HG03460 (cell line): ENCODE data around the gene GTPBP1.

Experiments
- ATAC-seq: cut with Tn5 transposase; IDR thresholded peaks from one replicate; pipeline ENCODE4 v1.9.1; 2021; ENCODE audit not compliant: unreplicated experiment

Gene GTPBP1

DNA sequence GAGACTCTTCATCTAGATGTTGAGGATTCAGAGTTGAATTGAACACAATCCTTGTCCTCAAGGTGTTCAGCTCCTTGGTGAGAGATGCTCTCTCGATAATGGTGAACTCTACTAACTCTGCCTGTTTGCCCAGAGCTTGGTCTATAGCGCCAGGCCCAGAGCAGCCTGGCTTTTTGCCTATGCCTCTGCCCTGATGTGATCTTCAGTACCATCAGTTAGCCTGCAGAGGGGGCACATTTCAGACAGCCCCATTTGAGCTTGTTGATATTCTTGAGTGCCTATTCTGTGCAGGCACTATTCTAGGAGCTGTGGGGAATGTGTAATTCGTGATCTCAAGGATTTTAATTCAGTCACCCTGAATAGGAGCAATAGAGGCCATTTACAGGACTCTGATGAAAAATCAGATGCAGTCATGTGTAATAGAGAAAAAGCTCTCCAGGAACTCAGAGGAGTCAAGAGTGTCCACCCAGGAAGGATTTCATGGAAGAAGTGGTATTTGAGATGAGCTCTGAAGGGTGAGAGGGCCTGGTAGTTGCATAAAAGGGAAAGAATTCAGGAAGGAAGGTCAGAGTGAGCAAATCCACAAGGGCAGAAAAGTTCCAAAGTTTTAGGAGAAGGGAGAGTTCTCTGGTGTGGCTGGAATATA lies 19.3 kb downstream of the GTPBP1 start:
- no peak for ATAC-seq

DNA sequence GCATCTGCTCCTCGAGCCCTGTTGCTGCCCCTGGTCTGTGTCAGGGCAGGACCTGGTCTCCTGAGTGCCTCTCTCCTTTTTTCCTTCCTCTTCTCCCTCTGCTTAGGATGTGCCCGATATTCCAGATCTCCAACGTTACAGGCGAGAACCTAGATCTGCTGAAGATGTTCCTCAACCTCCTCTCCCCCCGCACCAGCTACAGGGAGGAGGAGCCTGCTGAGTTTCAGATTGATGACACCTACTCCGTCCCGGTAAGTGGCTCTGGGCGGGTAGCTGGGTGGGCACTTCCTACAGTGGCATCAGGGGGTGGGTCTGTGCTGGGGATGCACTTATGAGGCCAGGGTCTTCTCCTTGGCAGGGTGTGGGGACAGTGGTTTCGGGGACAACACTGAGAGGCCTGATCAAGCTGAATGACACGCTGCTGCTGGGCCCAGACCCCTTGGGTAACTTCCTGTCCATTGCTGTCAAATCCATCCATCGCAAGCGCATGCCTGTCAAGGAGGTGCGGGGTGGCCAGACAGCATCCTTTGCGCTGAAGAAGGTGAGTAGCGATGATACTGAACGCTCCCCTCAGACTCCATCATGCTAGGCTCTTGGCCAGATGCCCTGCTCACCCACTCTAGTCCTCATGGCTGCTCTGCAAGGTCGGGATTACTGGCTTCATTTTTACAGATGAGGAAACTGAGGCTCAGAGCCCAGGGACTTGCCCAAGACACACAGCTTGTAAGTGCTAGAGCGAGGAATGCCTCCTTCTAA lies 20.3 kb downstream of the GTPBP1 start:
- ATAC-seq, result no peak

DNA sequence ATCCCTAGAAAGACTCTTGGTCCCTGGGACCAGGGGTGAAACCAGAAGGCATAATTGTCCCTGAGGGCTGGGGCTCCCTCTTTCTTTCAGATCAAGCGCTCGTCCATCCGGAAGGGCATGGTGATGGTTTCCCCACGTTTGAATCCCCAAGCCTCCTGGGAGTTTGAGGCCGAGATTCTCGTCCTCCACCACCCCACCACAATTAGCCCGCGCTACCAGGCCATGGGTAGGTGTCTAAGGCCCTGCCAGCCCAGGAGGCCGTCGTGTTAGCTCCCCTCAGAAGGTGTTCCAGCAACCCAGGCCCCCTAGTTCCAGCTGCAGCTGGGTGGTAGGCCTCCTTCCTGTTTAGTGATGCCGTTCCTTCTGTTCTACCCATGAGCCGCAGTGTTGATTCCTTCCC lies 21.4 kb downstream of the GTPBP1 start:
- no peak for ATAC-seq

DNA sequence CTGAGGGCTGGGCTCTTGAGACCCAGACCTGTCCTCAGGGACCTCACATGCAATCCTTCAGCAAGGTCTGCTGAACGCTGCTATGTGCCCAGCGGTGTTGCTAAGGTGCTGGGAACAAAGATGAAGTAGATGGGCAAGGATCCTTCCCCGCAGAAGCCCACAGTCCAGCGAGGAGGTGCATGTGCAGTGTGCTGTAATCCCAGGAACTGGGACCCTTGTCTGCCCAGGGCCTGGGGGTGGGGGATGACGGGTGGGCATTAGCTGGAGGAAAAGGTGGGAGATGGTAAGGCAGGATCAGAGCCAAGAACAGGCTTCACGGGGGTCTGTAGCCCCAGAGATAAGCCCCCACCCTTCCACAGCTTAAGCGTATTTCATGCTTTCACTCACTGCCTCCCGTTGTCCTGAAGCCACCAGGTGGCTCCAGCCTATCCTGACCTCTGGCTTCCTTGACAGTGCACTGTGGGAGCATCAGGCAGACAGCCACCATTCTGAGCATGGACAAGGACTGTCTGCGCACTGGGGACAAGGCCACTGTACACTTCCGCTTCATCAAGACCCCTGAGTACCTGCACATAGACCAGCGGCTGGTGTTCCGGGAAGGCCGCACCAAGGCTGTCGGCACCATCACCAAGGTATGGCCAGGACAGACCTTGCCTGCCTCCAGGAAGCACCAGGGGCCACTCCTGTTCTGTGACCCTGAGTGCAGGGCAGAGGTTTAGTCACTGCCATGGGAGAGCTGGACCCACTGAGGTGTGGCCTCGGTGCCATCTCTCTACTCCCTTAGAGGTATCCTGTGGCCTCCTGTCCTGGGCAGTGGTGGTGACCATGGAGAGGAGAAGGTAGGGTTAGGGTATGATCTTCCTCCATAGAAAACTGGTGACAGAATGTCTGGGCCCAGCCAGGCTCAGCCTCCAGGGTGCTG lies 22.0 kb downstream of the GTPBP1 start:
- no peak for ATAC-seq

DNA sequence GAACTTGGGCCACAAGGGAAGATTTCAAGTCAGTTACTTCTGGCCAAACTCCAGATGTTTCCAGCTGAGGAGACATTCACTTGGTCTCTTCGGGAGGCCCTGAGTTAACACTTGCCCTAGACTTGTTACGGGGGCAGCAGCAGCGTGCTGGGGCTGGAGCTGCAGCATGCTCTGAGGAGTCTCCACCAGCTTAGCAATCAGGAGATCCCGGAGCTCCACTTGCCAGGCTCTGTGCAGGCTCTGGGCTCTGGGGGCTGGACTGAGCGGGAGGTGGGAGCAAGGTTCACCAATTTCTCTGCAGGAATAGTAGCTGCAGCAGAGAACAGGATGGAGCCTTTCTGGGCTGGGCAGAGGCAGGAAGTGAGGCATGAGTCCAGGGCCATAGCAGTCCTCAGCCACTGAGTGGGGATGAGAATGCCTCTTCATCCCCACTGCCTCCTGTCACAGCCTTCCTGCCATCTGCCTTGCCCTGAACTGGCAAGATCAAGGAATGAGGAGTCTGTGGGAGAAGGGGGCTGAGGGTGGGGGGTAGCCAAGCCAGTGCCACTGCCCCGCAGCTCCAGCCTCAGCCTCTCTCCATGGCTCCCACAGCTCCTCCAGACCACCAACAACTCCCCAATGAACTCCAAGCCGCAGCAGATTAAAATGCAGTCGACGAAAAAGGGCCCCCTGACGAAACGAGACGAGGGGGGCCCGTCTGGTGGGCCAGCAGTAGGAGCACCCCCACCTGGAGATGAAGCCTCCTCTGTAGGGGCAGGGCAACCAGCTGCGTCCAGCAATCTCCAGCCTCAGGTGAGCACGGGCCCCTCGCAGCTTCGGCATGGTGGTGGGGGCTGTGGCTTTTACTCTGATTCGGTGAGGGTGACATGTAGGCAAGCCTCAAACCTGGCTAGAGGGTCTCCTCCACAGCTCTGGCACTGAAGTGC lies 23.4 kb downstream of the GTPBP1 start:
- ATAC-seq, result no peak

DNA sequence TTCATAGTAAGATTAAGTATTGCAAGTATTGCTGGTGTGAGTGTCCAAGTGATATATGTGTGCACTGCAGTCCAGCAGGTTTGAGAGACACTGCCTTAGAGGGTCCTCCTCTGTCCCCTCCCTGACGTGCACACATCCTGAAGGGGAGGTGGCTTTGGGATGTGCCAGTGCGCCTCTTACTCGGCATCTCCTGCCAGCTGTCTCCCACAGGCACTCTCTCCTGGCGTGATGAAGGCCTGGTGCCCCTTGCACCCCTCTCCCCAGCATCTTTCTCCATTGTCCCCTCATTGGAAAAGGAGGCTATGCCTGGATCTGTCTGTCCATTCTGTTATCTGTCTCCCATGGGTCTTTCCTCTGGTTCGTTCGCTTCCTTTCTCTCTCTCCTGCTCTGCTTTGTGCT lies 24.2 kb downstream of the GTPBP1 start:
- ATAC-seq, result no peak

DNA sequence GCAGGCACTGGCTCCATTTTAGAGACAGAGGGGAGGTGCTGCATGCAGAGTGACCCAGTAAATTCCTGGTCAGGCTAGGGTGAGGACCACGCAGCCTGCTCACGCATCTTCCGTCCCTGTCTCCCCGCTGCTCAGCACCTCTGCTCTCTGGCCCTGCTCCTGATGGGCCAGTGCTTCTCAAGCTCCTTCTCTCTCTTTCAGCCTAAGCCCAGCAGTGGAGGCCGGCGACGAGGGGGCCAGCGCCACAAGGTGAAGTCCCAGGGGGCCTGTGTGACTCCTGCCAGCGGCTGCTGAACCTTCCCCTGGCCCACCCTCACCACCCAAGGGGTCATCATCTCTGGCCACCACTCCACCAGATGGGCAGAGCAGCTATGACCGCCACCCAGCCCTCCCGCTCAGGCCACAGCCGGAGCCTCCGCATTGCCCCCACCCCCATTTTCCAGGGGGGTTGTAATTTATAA lies 24.7 kb downstream of the GTPBP1 start:
- no peak for ATAC-seq

DNA sequence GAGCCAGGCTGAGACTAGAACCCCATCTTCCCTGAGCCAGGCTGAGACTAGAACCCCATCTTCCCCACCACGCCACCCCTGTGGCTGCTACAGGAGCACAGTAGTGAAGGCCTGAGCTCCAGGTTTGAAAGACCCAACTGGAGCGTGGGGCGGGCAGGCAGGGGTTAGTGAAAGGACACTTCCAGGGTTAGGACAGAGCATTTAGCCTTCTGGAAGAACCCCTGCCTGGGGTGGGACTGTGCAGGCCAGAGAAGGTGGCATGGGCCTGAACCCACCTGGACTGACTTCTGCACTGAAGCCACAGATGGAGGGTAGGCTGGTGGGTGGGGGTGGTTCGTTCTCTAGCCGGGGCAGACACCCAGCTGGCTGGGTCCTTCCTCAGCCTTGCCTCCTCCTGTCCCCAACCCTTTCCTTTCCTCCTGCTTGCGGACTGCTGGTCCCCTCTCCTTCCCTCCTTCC lies 26.0 kb downstream of the GTPBP1 start:
- ATAC-seq, result no peak

DNA sequence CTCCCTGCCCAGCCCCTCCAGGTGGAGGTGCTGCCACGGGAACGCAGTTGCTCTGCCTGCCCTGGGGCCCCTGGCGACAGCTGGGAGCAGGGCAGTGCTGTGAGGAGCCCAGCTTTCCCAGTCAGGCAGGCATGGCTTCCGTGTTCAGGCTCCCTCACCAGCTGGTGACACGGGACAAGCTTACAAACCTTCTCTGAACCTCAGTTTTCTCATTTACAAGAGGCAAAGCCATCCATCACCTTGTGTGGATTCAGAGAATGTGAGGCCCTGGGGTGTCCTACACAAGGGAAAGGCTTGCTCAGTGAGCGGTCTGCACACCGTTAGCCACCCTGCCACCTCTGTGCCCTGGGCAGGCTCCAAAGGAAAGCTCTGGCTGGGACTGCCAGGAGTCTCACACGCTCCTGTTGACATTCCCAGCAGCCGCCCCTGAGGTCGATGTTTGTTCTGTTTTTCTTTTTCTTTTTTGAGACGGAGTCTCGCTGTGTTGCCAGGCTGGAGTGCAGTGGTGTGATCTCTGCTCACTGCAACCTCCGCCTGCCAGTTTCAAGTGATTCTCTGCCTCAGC lies 26.6 kb downstream of the GTPBP1 start:
- ATAC-seq, result no peak

DNA sequence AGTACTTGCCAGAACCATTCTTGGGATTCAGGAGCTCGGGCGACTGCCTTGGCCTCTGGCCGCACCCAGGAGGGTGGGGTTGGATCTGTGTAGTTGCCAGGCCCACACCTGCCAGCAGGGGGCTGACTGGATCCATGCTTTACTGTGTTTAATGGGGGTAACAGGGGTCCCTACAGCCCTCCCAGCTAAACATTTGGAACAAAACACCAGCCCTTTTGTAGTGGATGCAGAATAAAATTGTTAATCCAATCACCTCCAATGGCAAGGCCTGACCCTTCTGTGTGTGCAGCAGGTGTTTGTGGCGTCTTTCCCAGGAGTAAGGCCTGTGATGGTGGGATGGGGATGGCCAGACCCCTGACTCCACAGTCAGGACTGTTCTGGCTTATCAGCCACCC lies 27.6 kb downstream of the GTPBP1 start:
- no peak for ATAC-seq

DNA sequence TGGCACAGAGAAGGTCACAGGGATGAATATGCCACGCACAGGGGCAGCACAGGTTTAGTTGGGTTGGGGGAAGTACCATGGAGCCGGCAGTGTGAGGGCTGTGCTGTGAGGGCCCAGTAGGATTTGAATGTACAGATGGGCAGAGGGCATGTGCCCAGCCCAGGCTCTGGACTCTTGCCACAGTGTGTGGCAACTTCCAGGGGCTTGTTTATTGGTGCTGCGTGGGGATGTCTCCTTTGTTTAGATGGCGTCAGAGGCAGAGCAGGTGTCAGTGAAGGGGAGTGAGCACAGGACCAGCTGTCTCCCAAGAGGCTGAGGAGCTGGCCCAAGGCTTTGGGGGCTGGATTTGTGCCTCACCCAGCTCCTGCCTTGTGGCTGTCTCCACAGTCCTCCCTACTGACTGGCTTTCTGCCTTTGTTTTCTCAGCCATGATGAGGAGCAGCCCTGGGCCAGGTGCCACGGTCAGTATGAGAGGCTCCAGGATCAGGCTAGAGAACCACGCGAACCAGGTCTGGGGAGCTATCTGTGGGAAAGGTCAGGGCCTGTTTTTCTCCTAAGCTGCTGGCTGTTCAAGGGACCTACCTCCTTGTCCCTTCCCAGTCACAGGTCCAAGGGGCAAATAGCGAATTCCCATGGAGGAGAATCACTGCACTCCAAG lies 28.1 kb downstream of the GTPBP1 start:
- no peak for ATAC-seq

DNA sequence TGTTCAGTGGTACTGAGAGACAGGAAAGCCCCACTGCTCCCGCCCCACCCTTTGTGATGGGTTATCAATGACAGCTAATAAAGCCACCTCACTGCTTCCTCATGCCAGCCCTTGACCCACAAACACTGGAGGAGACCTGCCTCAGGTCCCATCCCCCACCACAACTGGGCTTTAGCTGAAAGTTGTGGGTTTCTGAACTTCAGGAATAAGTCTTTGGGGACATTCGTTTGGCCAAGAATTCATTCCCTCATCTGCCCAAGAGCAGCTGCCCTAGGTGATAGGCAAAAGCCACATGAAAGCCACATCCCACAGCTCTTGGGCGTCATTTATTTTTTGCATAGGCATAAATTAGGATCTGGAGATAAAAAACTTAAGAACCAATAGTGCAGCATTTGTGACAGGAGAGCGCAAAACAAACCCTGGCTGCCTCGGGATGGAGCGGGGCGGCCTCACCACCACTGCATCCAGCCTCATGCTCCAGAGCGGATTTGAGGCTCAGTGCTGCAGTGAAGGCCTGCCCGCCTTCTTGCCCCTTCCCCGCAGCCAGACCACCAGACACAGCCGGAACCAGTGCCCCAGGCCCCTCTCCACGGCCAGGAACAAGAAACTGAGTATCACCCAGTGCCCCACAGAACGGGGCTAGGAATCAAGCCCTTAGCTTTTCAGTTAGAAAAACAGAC lies 28.8 kb downstream of the GTPBP1 start:
- ATAC-seq, result no peak

DNA sequence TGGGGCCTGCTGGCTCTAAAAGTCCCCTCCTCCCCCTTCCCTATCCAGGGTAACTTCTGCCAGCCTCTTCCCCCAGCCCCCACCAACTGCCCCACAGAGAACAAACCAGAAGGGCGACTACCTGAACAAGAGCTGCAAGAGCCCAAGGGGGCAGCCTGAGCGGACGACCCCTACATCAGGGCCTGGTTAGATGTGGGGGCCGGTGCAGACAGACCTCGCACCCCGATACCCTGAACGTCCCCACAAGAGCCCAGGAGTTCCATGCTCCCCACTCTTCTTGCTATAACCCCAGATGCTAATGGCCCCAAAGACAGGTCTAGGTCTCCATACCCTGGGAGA lies 29.4 kb downstream of the GTPBP1 start:
- no peak for ATAC-seq

DNA sequence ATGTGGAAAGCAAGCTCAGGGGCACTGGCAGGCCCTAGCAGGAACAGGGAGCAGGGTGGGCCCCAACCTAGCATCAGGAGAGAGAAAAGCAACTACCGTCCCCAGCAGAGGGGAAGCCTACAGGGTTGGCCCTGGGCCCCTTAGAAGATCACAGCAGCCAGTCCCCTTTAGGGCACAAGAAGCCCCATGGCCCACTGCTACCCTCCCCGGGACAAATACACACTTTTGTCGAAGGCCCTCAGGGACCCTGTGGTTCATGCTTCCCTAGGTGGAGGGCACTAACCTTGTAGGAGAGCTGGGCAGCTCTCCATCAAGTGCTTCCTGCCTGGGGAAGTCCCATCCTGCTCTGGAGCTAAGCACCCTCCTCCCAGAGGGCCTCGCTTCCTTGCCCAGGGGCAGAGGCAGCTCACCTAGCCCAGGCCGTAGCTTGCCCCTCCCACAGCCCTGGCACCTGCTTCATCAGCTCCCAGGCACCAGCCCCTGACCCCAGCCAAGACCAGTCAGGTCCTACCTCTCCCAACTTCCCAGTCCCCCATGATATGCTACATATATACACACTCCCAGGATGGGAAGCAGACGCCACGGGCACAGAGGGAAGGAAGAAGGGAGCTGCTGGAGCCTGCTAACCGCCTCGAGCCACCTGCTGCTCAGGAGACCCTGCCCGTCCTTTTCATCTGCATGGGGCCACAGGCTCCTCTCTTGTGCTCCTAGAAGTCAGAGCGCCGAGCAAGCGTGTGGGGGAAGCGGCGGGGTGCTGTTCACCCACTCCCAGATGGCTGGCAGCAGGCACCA lies 29.9 kb downstream of the GTPBP1 start:
- ATAC-seq, result no peak

DNA sequence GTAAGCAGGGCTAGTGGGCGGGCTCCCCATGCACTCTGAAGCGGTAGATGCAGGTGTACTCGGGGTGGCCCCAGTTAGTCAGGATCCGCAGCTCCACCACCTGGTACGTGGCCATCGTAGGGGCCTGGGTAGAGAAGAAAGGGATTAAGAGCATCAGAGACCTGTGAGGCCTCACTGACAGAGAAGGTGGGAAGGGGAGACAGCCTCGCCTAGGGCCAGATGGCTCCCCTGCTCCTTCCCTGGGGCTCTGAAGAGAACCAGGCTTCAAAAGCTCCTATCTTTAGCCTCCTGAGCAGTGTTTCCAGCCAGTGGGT lies 30.5 kb downstream of the GTPBP1 start:
- no peak for ATAC-seq

DNA sequence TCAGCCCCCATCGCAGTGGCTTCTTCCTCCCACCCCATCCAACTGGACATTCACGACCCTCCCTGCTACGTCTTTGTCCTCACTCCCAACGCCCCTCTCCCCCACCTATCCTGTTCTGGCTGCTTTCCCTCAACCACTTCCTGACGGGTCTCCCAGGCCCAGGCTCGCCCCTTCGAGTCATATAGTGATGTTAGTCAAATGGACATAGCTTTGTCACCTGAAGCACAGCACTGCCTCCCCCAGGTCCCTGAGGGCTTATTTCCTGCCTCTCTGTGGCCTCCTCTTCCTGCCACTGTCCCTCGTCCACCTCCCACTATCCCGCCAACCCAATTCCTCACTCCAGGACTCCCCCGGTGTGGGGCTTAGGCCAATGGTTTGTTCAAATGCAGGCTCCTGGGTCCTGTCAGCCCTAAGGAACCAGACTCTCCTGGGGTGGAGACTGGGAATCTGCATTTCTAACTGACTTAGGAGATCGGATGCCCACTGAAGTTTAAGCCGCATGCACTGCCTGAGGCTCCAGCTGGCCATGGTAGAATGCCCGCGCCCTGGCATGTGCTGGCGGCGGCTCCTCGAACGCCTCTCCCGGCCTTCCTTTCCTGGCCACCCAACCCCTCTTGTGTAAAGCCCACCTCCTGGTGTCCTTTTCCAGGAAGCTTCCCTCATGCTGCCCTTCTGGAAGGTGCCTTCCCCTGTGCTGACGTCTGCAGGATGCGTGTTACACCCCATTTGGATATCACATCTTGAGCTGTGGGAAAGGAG lies 31.7 kb downstream of the GTPBP1 start:
- ATAC-seq, result no peak

DNA sequence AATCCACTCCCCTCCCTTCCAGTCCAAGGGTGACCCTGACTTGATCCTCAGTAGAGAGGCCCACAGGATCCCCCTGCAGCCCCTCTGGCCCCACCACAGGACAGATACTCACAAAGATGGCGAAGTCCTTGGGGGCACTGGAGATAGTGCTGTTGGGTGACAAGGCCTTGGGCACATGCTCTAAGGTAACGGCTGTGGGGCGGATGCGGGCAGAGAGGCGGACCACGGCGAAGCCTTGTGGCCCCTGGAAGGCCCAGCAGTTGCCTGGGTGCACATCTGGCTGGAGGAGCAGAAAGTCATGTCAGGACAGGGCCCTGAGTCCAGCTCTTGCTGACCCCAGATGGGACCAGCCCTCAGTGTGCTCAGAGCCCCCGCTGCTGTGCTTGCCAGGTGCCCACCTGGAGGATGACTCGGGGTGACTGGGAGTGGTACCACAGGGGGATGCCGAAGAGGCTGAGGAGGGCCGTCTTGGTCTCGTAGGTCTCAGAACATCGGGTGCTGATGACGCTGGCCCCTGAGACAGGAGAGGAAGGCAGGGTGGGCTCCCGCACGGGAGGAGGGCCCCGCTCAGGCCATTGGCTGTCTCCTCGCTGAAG lies 32.8 kb downstream of the GTPBP1 start:
- ATAC-seq, result no peak
